Measurements from ENCODE around the gene ZNF618. TPM values are rescaled to one million over a fixed set of nuclear protein-coding genes. Genes with fewer than 3 reads are reported as not detected.

The ZNF618 gene
- total RNA-seq, 1 donor from 2014 or later: 3.9 TPM

- DNase-seq (ENCODE audit: low read depth): no peak
- no peak overlapping the region for H3K4me3 ChIP-seq (ENCODE audit: low read depth, low read length)
- no peak for TF ChIP-seq CTCF (conservative IDR thresholded peaks at IDR 0.05; ENCODE audit: low read depth, low read length)
Measured at GRCh38 chr9:113898596-113898995, 22.5 kb downstream of the ZNF618 start.

DNA sequence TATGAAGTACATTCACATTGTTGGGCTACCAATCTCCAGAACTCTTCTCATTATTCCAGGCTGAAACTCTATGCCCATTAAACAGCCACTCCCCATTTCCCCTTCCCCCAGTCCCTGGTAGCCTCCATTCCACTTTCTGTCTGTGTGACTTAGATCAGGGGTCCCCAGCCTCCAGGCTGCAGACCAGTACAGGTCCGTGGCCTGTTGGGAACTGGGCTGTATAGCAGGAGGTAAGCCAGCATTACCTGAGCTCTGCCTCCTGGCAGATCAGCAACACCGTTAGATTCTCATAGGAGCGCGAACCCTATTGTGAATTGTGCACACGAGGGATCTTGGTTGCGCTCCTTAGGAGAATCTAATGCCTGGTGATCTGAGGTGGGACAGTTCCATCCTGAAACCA lies 23.1 kb downstream of the ZNF618 start:
- no peak overlapping the region for H3K4me3 ChIP-seq (ENCODE audit: low read depth, low read length)
- DNase-seq (ENCODE audit: low read depth): no peak
- TF ChIP-seq CTCF (conservative IDR thresholded peaks at IDR 0.05; ENCODE audit: low read depth, low read length): no peak

GRCh38 chr9:113901221-113901688 lies 25.1 kb downstream of the ZNF618 start:
- no peak for DNase-seq (ENCODE audit: low read depth)
- H3K4me3 ChIP-seq (ENCODE audit: low read depth, low read length): no peak overlapping the region
- no peak for TF ChIP-seq CTCF (conservative IDR thresholded peaks at IDR 0.05; ENCODE audit: low read depth, low read length)

DNA sequence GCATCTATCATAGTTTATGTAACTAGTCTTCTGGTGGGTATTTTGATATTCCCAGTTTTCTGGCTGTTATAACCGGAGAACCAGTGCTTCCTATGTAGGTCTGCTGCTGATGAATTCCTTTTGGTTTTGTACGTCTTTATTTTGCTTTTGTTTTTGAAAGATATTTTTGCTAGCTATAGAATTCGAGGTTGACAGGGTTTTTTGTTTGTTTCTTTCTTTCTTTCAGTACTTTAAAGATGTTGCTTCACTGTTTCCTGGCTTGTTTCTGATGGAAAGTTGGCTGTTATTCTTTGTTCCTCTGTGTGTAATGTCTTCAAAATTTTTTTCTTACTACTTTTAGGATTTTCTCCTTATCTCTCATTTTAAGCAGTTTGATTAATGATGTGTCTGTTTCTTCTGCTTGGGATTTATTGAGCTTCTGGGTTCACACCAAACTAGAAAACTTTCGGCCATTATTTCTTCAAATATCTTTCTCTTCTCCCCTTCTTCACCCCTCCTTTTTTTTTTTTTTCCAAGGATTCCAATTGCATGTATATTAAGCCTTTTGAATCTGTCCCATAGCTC lies 27.5 kb downstream of the ZNF618 start:
- DNase-seq (ENCODE audit: low read depth): no peak
- no peak for TF ChIP-seq CTCF (conservative IDR thresholded peaks at IDR 0.05; ENCODE audit: low read depth, low read length)
- H3K4me3 ChIP-seq (ENCODE audit: low read depth, low read length): no peak overlapping the region

- H3K4me3 ChIP-seq (ENCODE audit: low read depth, low read length): no peak overlapping the region
- no peak for DNase-seq (ENCODE audit: low read depth)
- TF ChIP-seq CTCF (conservative IDR thresholded peaks at IDR 0.05; ENCODE audit: low read depth, low read length): no peak
Measured at GRCh38 chr9:113906411-113907110, 30.5 kb downstream of the ZNF618 start.

- TF ChIP-seq CTCF (conservative IDR thresholded peaks at IDR 0.05; ENCODE audit: low read depth, low read length): no peak
- H3K4me3 ChIP-seq (ENCODE audit: low read depth, low read length): no peak overlapping the region
- DNase-seq (ENCODE audit: low read depth): no peak
Measured at GRCh38 chr9:113907282-113907681, 31.2 kb downstream of the ZNF618 start.

DNA sequence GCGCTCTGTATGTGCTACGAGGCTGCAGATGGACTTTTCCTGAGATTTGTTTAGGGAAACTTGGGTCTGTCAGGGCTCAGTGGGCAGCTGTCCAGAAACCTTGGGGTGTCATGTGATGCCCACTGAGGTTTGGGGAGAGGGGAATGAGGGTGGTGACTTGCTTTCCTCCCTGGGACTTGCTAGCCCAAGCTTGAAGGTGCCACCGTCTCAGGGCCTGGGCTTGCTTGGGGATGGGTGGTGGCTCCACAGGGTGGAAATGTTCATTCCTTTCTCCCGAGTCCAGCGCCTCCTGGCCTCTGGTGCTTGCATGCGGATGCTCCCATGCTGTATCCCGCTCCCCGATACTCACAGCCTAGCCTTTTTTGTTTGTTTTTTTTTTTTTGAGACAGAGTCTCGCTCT lies 33.3 kb downstream of the ZNF618 start:
- H3K4me3 ChIP-seq (ENCODE audit: low read depth, low read length): no peak overlapping the region
- DNase-seq (ENCODE audit: low read depth): no peak
- no peak for TF ChIP-seq CTCF (conservative IDR thresholded peaks at IDR 0.05; ENCODE audit: low read depth, low read length)

Measured in epithelial cell of proximal tubule (primary cell).